Heart right ventricle (tissue), 16 donors: ENCODE results near the gene FMN2. TPM values are rescaled to one million over a fixed set of nuclear protein-coding genes. Genes with fewer than 3 reads are reported as not detected.

Experiments
- ATAC-seq, 8 donors: fragments of 200-7000 bp; cut with Tn5 transposase; one replicate each; pipeline ENCODE4 v1.9.1; 2020; ENCODE audit warnings: mild to moderate bottlenecking in 8 of 8, moderate library complexity in 8 of 8, moderate number of reproducible peaks in 1 of 8
- DNase-seq, 2 donors: peaks; one replicate each; pipeline ENCODE4 v3.0.0-alpha.2; 2020
- H3K27ac ChIP-seq, 10 donors: fragments of 200-600 bp; sonication (generic) in 2 of 10; one replicate each; pipeline versions ENCODE4 v1.5.0 to v1.8.0; 2020 to 2022; ENCODE audit warnings: mild to moderate bottlenecking in 3 of 10
- H3K27me3 ChIP-seq, 7 donors: fragments of 200-600 bp; one replicate each; pipeline ENCODE4 v1.8.0; 2021 to 2022; ENCODE audit warnings: mild to moderate bottlenecking in 2 of 7
- H3K36me3 ChIP-seq, 9 donors: fragments of 200-600 bp; sonication (generic) in 1 of 9; one replicate each; pipeline versions ENCODE4 v1.5.0 to v1.8.0; 2020 to 2022; ENCODE audit warnings: mild to moderate bottlenecking in 2 of 9
- H3K4me1 ChIP-seq, 9 donors: fragments of 200-600 bp; sonication (generic) in 1 of 9; one replicate each; pipeline versions ENCODE4 v1.5.0 to v1.8.0; 2020 to 2022; ENCODE audit warnings: mild to moderate bottlenecking in 4 of 9
- H3K4me3 ChIP-seq, 10 donors: fragments of 200-600 bp; sonication (generic) in 2 of 10; one replicate each; pipeline versions ENCODE4 v1.5.0 to v1.8.0; 2020 to 2022; ENCODE audit warnings: mild to moderate bottlenecking in 7 of 10, moderate library complexity in 2 of 10
- H3K9me3 ChIP-seq, 11 donors: fragments of 200-600 bp in 10 of 11; sonication (generic) in 2 of 11; one replicate each; pipeline versions ENCODE4 v1.5.0 to v1.8.0; 2013 to 2022; ENCODE audit warnings: mild to moderate bottlenecking in 2 of 11, control low read depth in 1 of 11, moderate library complexity in 1 of 11
- CTCF ChIP-seq, 9 donors: fragments of 200-600 bp; sonication (generic) in 2 of 9; IDR thresholded peaks; one replicate each; pipeline versions ENCODE4 v1.5.0 to v1.8.0; 2021 to 2022; ENCODE audit warnings: antibody characterized with exemption in 9 of 9, mild to moderate bottlenecking in 5 of 9, moderate library complexity in 1 of 9
- WGBS, 2 donors: extraction: QIAGEN DNeasy Blood & Tissue Kit; methylation state at CpG; one replicate each; pipeline ENCODE4 v1.1.7; 2013; ENCODE audit warnings: inconsistent platforms in 1 of 2; 5-methylcytosine and 5-hydroxymethylcytosine counted together
- intact Hi-C, 10 donors: fragments of 100-400 bp; cut with DNase I; formaldehyde crosslinking; loops; one replicate each; pipeline versions ENCODE4 v1.11.1 to v1.14.2; 2022
- polyA plus RNA-seq, 2 donors: library from polyadenylated mRNA; stranded (reverse); fragments of 200-250 nt; gene quantifications; one replicate each; pipeline ENCODE4 v1.2.3, GENCODE V29; 2013
- total RNA-seq, 10 donors: library from RNA; stranded (reverse); fragmentation: NEBNext Ultra II Directional in 3 of 10; extraction: Animal tissue kit (Norgen Biotek cat#: 25700) in 3 of 10; gene quantifications; one replicate each; pipeline versions ENCODE4 v1.2.1 to v1.2.4, GENCODE V29; 2021 to 2023
- donor health status: Arrhythmogenic right ventricular cardiomyopathy.
- donor health status: ischemic (EF 13 %, LVEDD 7.1; RV severe dilation, severe dysfunction).
- donor health status: healthy with polysubstance abuse.
- donor health status: DM: no; HTN: yes; CAD: no.
- donor health status: DM: no; HTN: no; CAD: no.
- donor health status: ischemic (EF 25% LVEDD 6.9; RV normal size, moderate dysfunction).
- donor health status: ischemic (EF 25% LVEDD 5.7; RV mildly dilated, moderate dysfunction).
- donor health status: healthy.
- donor health status: DM: yes; HTN: yes; CAD: no.
- donor health status: Ischemic cardiomyopathy.
- donor health status: ischemic (EF 35%, LVEDD 5.7; RV mildly dilated, moderate dysfunction).
- donor health status: nonischemic (EF 11% LVEDD 7.7; RV severe dilation, severe dysfunction).
- donor health status: DM: yes; HTN: yes; CAD: no.
- donor health status: PGD.
- donor health status: ischemic (EF 29% LVEDD 5.4; RV normal size, mild dysfunction).
- donor health status: nonischemic (EF 23%, LVEDD 6.1; RV moderate dilation, normal function).

FMN2 gene
- total and polyA plus RNA-seq, 12 donors: 0.03 to 0.70 (median 0.12) TPM; not detected in 9

- peaks cover 0 to 20% (median 13%) of the 10 kb centered on the region in 11 donors for H3K9me3 ChIP-seq
- ATAC-seq: no peak
- TF ChIP-seq CTCF (IDR thresholded peaks at IDR 0.05): no peak
- H3K4me1 ChIP-seq: no peaks in the 10 kb centered on the region
- no peak overlapping the region for H3K4me3 ChIP-seq
- 79 to 85% methylated on average over 7 of the region's 7 CpGs for WGBS, 2 donors
- H3K27ac ChIP-seq: no peak overlapping the region
- peaks cover 0 to 6% (median 0%) of the 10 kb centered on the region in 7 donors for H3K27me3 ChIP-seq
- H3K36me3 ChIP-seq: no peaks in the 10 kb centered on the region
- intact Hi-C loops: no loop called here
- DNase-seq: no peak
Observed at GRCh38 chr1:240169188-240169587, 77.5 kb downstream of the FMN2 start.

GRCh38 chr1:240170266-240170665, 78.6 kb downstream of the FMN2 start:
- intact Hi-C loops: no loop called here
- no peak for TF ChIP-seq CTCF (IDR thresholded peaks at IDR 0.05)
- DNase-seq: no peak
- no peak for ATAC-seq
- H3K9me3 ChIP-seq: peaks cover 0 to 9% (median 2%) of the 10 kb centered on the region in 11 donors
- no peak overlapping the region for H3K4me3 ChIP-seq
- no peaks in the 10 kb centered on the region for H3K4me1 ChIP-seq
- no peaks in the 10 kb centered on the region for H3K36me3 ChIP-seq
- H3K27ac ChIP-seq: no peak overlapping the region
- WGBS, 2 donors: 68 to 72% methylated on average over 2 of the region's 2 CpGs
- H3K27me3 ChIP-seq: peaks cover 0 to 6% (median 0%) of the 10 kb centered on the region in 7 donors

- WGBS, 2 donors: 14 to 32% methylated on average over 6 of the region's 6 CpGs
- no peak for ATAC-seq
Observed at GRCh38 chr1:240170806-240171205, 79.1 kb downstream of the FMN2 start.

GRCh38 chr1:240171907-240172306, 80.2 kb downstream of the FMN2 start:
- no peak overlapping the region for H3K4me3 ChIP-seq
- intact Hi-C loops: no loop called here
- no peaks in the 10 kb centered on the region for H3K36me3 ChIP-seq
- no peaks in the 10 kb centered on the region for H3K4me1 ChIP-seq
- no peak for TF ChIP-seq CTCF (IDR thresholded peaks at IDR 0.05)
- no peak for DNase-seq
- ATAC-seq: no peak
- H3K27ac ChIP-seq: no peak overlapping the region
- H3K9me3 ChIP-seq: no peaks in the 10 kb centered on the region
- H3K27me3 ChIP-seq: peaks cover 0 to 6% (median 0%) of the 10 kb centered on the region in 7 donors
- 89% methylated on average over 2 of the region's 2 CpGs for WGBS, 2 donors

More at GRCh38 chr1:240170806-240171205, 79.1 kb downstream of the FMN2 start:
- intact Hi-C loops: no loop called here
- no peaks in the 10 kb centered on the region for H3K36me3 ChIP-seq
- DNase-seq: no peak
- no peak overlapping the region for H3K27ac ChIP-seq
- TF ChIP-seq CTCF (IDR thresholded peaks at IDR 0.05): no peak
- no peak overlapping the region for H3K4me3 ChIP-seq
- peaks cover 0 to 4% (median 0%) of the 10 kb centered on the region in 11 donors for H3K9me3 ChIP-seq
- no peaks in the 10 kb centered on the region for H3K4me1 ChIP-seq
- peaks cover 0 to 6% (median 0%) of the 10 kb centered on the region in 7 donors for H3K27me3 ChIP-seq
